Gastrocnemius medialis (tissue), 4 donors: ENCODE results near the gene CACNA1G. TPM values are rescaled to one million over a fixed set of nuclear protein-coding genes. Genes with fewer than 3 reads are reported as not detected.

ENCODE experiments used
- ATAC-seq, 2 donors: fragments of 150-250 bp; one replicate each; pipeline ENCODE4 v1.9.1; 2016
- DNase-seq, 2 donors: peaks; one replicate each; pipeline ENCODE4 v3.0.0-alpha.2; 2019
- H3K27ac ChIP-seq, 4 donors: fragments of 200-600 bp; sonication (generic); 1 replicate in 1 of 4; 2 replicates in 3 of 4; pipeline ENCODE4 v1.5.1; 2016 to 2018; ENCODE audit warnings: mild to moderate bottlenecking in 2 of 4, moderate library complexity in 1 of 4
- H3K27me3 ChIP-seq, 3 donors: fragments of 200-600 bp; sonication (generic) in 2 of 3; 1 replicate in 1 of 3; 2 replicates in 2 of 3; pipeline versions ENCODE4 v1.5.1 to v1.6.0; 2016 to 2019; ENCODE audit warnings: mild to moderate bottlenecking in 1 of 3, moderate library complexity in 1 of 3
- H3K36me3 ChIP-seq, 2 donors: fragments of 200-600 bp; sonication (generic) in 1 of 2; one replicate each; pipeline ENCODE4 v1.5.1; 2017 to 2018
- H3K4me1 ChIP-seq, 2 donors: fragments of 200-600 bp; sonication (generic) in 1 of 2; one replicate each; pipeline ENCODE4 v1.5.1; 2016 to 2017; ENCODE audit warnings: mild to moderate bottlenecking in 2 of 2
- H3K4me3 ChIP-seq, 4 donors: fragments of 200-600 bp; sonication (generic) in 3 of 4; 1 replicate in 1 of 4; 2 replicates in 3 of 4; pipeline ENCODE4 v1.5.1; 2016 to 2019; ENCODE audit warnings: mild to moderate bottlenecking in 2 of 4
- H3K9me3 ChIP-seq, 3 donors: fragments of 200-600 bp; sonication (generic) in 2 of 3; 1 replicate in 1 of 3; 2 replicates in 2 of 3; pipeline ENCODE4 v1.5.1; 2016 to 2019
- CTCF ChIP-seq, 5 experiments: fragments of 450-650 bp in 3 of 5; fragments of 200-600 bp in 2 of 5; sonication (generic) in 2 of 5; IDR thresholded peaks in 4 of 5; conservative IDR thresholded peaks in 1 of 5; 1 replicate in 4 of 5; 2 replicates in 1 of 5; pipeline ENCODE4 v1.5.1; 2016 to 2019; ENCODE audit warnings: antibody characterized with exemption in 5 of 5, mild to moderate bottlenecking in 3 of 5, moderate library complexity in 3 of 5
- POLR2A ChIP-seq, 2 donors: fragments of 450-650 bp; IDR thresholded peaks; one replicate each; pipeline ENCODE4 v1.6.1; 2017; ENCODE audit warnings: antibody characterized with exemption in 2 of 2, mild to moderate bottlenecking in 2 of 2, moderate library complexity in 2 of 2
- in situ Hi-C, 4 donors: fragments of 200-750 bp; cut with MboI; loops; one replicate each; pipeline versions ENCODE4 v1.15.0 to v1.8.0; 2017; ENCODE audit warnings: low sequenced_read_pairs in 4 of 4
- intact Hi-C: fragments of 100-400 bp; cut with DNase I; formaldehyde crosslinking; loops from one replicate; pipeline ENCODE4 v1.15.1; 2023; ENCODE audit warnings: low total_unique reads
- total RNA-seq, 4 donors: library from RNA; depleted of rRNA; stranded (reverse); fragments of >200 nt; gene quantifications; one replicate each; pipeline versions ENCODE4 v1.1.0 to v1.2.3, GENCODE V29; 2016

CACNA1G gene
- total RNA-seq, 4 donors from 2014 or later = 0.09 to 0.10 TPM; not detected in 2

GRCh38 chr17:50657054-50657453 lies 96.5 kb downstream of the CACNA1G start:
- intact Hi-C loops = no loop called here
- DNase-seq (no peak), ATAC-seq (no peak)
- no peaks in the 10 kb centered on the region for H3K36me3 ChIP-seq
- no peak overlapping the region for H3K4me3 ChIP-seq
- in situ Hi-C loops = no loop called here
- no peaks in the 10 kb centered on the region for H3K27me3 ChIP-seq
- H3K27ac ChIP-seq = no peak overlapping the region
- TF ChIP-seq POLR2A (IDR thresholded peaks at IDR 0.05) = no peak
- TF ChIP-seq CTCF (IDR thresholded peaks at IDR 0.05 in 4 of 5, conservative IDR thresholded peaks at IDR 0.05 in 1 of 5) = no peak
- no peaks in the 10 kb centered on the region for H3K9me3 ChIP-seq
- peaks cover 20 to 21% of the 10 kb centered on the region in 2 donors for H3K4me1 ChIP-seq

GRCh38 chr17:50657627-50658026 lies 97.1 kb downstream of the CACNA1G start:
- Histone ChIP-seq H3K36me3 (no peaks in the 10 kb centered on the region), H3K4me3 (no peak overlapping the region), H3K27ac (no peak overlapping the region), H3K9me3 (no peaks in the 10 kb centered on the region), H3K4me1 (peaks cover 21 to 26% of the 10 kb centered on the region in 2 donors), H3K27me3 (no peaks in the 10 kb centered on the region)
- TF ChIP-seq CTCF (IDR thresholded peaks at IDR 0.05 in 4 of 5, conservative IDR thresholded peaks at IDR 0.05 in 1 of 5) (no peak), POLR2A (IDR thresholded peaks at IDR 0.05) (no peak)
- ATAC-seq (no peak), DNase-seq (no peak)
- in situ Hi-C loops = no loop called here
- intact Hi-C loops = no loop called here

GRCh38 chr17:50658616-50659015 lies 98.1 kb downstream of the CACNA1G start:
- Histone ChIP-seq H3K9me3 (no peaks in the 10 kb centered on the region), H3K4me3 (no peak overlapping the region), H3K27ac (no peak overlapping the region), H3K36me3 (no peaks in the 10 kb centered on the region), H3K4me1 (peaks cover 21 to 26% of the 10 kb centered on the region in 2 donors), H3K27me3 (no peaks in the 10 kb centered on the region)
- TF ChIP-seq CTCF (IDR thresholded peaks at IDR 0.05 in 4 of 5, conservative IDR thresholded peaks at IDR 0.05 in 1 of 5) = no peak
- no peak for TF ChIP-seq POLR2A (IDR thresholded peaks at IDR 0.05)
- no peak for ATAC-seq
- in situ Hi-C loops (no loop called here), intact Hi-C loops (no loop called here)
- DNase-seq = no peak

- Histone ChIP-seq H3K27ac (no peak overlapping the region), H3K9me3 (no peaks in the 10 kb centered on the region), H3K27me3 (no peaks in the 10 kb centered on the region), H3K4me3 (no peak overlapping the region), H3K4me1 (peaks cover 21 to 26% of the 10 kb centered on the region in 2 donors), H3K36me3 (no peaks in the 10 kb centered on the region)
- no peak for DNase-seq
- intact Hi-C loops (no loop called here), in situ Hi-C loops (no loop called here)
- ATAC-seq = no peak
- TF ChIP-seq POLR2A (IDR thresholded peaks at IDR 0.05) (no peak), CTCF (IDR thresholded peaks at IDR 0.05 in 4 of 5, conservative IDR thresholded peaks at IDR 0.05 in 1 of 5) (no peak)
Measured at GRCh38 chr17:50659179-50659578, 98.7 kb downstream of the CACNA1G start.
